ENCODE results near the gene ZNF565. TPM values are rescaled to one million over a fixed set of nuclear protein-coding genes. Genes with fewer than 3 reads are reported as not detected.

The ZNF565 gene
- polyA plus RNA-seq, 2 of the 4 experiments (the other 2 are of a cell fraction): 4.5 to 5.6 TPM

DNA sequence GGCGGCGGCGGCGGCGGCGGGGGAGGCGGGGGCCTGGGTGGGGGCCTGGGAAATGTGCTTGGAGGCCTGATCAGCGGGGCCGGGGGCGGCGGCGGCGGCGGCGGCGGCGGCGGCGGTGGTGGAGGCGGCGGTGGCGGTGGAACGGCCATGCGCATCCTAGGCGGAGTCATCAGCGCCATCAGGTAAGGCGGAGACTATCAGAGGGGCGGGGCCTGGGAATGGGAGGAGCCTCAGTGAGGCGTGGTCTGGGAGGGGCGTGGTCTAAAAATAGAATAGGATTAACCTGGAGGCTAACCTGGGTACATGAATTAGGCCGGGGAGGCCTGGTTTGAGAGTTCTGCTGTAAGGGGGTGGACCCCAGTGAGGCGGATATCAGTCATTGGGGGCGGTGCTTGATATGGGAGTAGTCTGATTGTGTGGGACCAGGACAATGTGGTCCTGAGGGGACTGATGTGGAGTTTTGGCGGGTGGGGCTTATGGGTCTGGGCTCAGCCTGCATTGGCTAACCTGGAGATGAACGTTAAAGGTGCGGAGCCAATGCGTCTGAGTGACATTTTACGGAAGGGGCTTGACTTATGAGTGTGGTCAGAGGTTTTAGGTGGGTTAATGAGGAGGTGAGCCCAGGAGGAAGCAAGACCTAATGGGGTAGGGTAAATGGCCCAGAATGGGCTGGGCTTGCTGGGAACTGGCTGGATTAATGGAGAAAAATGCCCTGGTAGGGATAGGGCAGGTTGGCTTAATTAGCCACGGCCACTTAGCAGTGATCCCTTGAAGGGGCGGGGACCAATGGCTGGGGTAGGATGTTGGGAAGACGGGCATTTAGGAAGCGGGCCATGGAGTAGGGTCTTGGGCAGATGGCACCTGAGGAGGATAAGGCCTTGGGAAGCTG is 73.2 kb downstream of the ZNF565 start (continued):
- TF ChIP-seq RNF2 (IDR thresholded peaks at IDR 0.05; ENCODE audit: borderline replicate concordance, low read depth): no peak
- TF ChIP-seq HOXB13 (CRISPR knock-in tag; IDR thresholded peaks at IDR 0.05; ENCODE audit: low read depth): no peak
- no peak for TF ChIP-seq SREBF2 (IDR thresholded peaks at IDR 0.05)
- TF ChIP-seq HEYL (CRISPR knock-in tag; IDR thresholded peaks at IDR 0.05): no peak
- TF ChIP-seq BHLHE40 (IDR thresholded peaks at IDR 0.05; ENCODE audit: low read depth, low read length): no peak
- TF ChIP-seq, protein P1, sequence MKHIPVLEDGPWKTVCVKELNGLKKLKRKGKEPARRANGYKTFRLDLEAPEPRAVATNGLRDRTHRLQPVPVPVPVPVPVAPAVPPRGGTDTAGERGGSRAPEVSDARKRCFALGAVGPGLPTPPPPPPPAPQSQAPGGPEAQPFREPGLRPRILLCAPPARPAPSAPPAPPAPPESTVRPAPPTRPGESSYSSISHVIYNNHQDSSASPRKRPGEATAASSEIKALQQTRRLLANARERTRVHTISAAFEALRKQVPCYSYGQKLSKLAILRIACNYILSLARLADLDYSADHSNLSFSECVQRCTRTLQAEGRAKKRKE (CRISPR knock-in tag; IDR thresholded peaks at IDR 0.05; ENCODE audit: low read depth): no peak
- TF ChIP-seq CBX2 (IDR thresholded peaks at IDR 0.05; ENCODE audit: borderline replicate concordance, low read depth): no peak
- TF ChIP-seq POLR2A (IDR thresholded peaks at IDR 0.05; ENCODE audit: low read length): peak; percentile 58
- no peak for TF ChIP-seq HOXB5 (CRISPR knock-in tag; IDR thresholded peaks at IDR 0.05)
- TF ChIP-seq NR3C1 (IDR thresholded peaks at IDR 0.05): no peak
- TF ChIP-seq, protein P2, sequence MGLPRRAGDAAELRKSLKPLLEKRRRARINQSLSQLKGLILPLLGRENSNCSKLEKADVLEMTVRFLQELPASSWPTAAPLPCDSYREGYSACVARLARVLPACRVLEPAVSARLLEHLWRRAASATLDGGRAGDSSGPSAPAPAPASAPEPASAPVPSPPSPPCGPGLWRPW (IDR thresholded peaks at IDR 0.05): no peak
- no peak for TF ChIP-seq KDM5A (IDR thresholded peaks at IDR 0.05)
- no peak for TF ChIP-seq ESRRA (IDR thresholded peaks at IDR 0.05; ENCODE audit: borderline replicate concordance, low read length)
- TF ChIP-seq MYC (IDR thresholded peaks at IDR 0.05; ENCODE audit: borderline replicate concordance, low read length): no peak
- TF ChIP-seq, protein P3, sequence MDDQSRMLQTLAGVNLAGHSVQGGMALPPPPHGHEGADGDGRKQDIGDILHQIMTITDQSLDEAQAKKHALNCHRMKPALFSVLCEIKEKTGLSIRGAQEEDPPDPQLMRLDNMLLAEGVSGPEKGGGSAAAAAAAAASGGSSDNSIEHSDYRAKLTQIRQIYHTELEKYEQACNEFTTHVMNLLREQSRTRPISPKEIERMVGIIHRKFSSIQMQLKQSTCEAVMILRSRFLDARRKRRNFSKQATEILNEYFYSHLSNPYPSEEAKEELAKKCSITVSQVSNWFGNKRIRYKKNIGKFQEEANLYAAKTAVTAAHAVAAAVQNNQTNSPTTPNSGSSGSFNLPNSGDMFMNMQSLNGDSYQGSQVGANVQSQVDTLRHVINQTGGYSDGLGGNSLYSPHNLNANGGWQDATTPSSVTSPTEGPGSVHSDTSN (IDR thresholded peaks at IDR 0.05): no peak
- TF ChIP-seq RAD21 (conservative IDR thresholded peaks at IDR 0.05 in 1 of 2, IDR thresholded peaks at IDR 0.05 in 1 of 2): no peak
- no peak for TF ChIP-seq CHD4 (IDR thresholded peaks at IDR 0.05; ENCODE audit: borderline replicate concordance)
- 0 out of 5 replicates have a peak, but pooled peaks of 1 of the 2 experiments have one; percentile 52 for TF ChIP-seq EP300 (IDR thresholded peaks at IDR 0.05)
- peak; percentile 42 to 93; a peak in 4 of 5 replicates for TF ChIP-seq JUN (IDR thresholded peaks at IDR 0.05)
- no peak for TF ChIP-seq HDAC2 (IDR thresholded peaks at IDR 0.05)
- TF ChIP-seq, protein P4, sequence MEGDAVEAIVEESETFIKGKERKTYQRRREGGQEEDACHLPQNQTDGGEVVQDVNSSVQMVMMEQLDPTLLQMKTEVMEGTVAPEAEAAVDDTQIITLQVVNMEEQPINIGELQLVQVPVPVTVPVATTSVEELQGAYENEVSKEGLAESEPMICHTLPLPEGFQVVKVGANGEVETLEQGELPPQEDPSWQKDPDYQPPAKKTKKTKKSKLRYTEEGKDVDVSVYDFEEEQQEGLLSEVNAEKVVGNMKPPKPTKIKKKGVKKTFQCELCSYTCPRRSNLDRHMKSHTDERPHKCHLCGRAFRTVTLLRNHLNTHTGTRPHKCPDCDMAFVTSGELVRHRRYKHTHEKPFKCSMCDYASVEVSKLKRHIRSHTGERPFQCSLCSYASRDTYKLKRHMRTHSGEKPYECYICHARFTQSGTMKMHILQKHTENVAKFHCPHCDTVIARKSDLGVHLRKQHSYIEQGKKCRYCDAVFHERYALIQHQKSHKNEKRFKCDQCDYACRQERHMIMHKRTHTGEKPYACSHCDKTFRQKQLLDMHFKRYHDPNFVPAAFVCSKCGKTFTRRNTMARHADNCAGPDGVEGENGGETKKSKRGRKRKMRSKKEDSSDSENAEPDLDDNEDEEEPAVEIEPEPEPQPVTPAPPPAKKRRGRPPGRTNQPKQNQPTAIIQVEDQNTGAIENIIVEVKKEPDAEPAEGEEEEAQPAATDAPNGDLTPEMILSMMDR (IDR thresholded peaks at IDR 0.05): no peak
- no peak for TF ChIP-seq MAFK (IDR thresholded peaks at IDR 0.05; ENCODE audit: partially characterized antibody)
- no peak for TF ChIP-seq RFX5 (IDR thresholded peaks at IDR 0.05)

DNA sequence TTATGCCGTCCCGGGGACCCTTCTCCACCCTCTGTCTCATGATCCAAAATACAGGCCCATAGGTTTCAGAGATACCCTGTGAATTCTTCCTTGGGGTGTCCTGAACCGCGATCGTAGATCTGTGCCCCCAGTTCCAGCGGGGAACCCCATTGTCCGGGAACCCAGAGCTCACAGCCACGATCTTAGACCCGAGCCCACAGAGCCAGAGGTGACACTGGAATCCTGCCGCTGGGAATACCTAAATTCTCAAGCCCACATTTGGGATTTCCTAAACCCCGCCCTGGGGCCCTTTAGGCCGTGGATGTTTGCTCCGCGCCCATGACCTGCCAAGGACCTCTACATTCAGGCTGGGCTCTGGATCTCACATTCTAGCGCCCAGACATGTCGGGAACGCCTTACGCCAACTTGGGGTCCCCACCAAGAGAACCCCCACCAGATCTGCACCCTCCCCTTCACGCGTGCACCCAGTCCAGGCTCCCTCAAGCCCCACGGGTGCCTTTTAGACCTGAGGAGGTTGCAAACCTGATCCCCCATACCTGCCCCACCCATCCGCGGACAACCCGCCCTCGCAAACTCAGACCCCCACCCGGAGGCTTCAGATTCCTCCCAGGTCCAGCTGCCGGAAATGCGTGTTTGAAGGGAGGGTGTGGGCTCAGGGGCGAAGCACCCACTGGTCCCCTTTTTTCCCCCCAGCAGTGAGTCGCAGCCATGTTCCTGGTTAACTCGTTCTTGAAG is 74.0 kb downstream of the ZNF565 start:
- Histone ChIP-seq H3K4me3 (peak overlapping the region; percentile 75), H3K4me2 (peak overlapping the region; percentile 69), H3K27ac (peak overlapping the region; percentile 93 to 95), H3K4me1 (peaks cover 37% of the 10 kb centered on the region), H3K9me3 (no peaks in the 10 kb centered on the region)
- DNase-seq (ENCODE audit: low read depth in 1 of 2, low spot score in 1 of 2) (peak; percentile 89 to 96), ATAC-seq (peak; percentile 36 to 54), FAIRE-seq (no peak)
- ChIA-PET POLR2A (interaction anchor here (0.6 to 2.0 kb wide), 9 partner anchors 9 to 131 kb away, joined by 3 to 57 read pairs (median 5); partner anchors contain the start of genes POLR2I, TBCB, THAP8 and ZNF146), CTCF (interaction anchor here (0.8 to 6.7 kb wide), 7 partner anchors 10 to 39 kb away, joined by 3 to 75 read pairs (median 5); no protein-coding TSS in a partner anchor)
- WGBS (ENCODE audit: missing lambda C conversion rate): 2% methylated on average over 25 of the region's 31 CpGs
- TF ChIP-seq, protein P5, sequence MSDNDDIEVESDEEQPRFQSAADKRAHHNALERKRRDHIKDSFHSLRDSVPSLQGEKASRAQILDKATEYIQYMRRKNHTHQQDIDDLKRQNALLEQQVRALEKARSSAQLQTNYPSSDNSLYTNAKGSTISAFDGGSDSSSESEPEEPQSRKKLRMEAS (IDR thresholded peaks at IDR 0.05): peak; percentile 28; the same call in 1 of the 2 replicates
- TF ChIP-seq KDM1A (IDR thresholded peaks at IDR 0.05; ENCODE audit: low read depth): no peak
- TF ChIP-seq, protein P1 (CRISPR knock-in tag; IDR thresholded peaks at IDR 0.05; ENCODE audit: low read depth): 0 out of 2 replicates have a peak, but pooled peaks have one; percentile 9
- no peak for TF ChIP-seq FOSL2 (IDR thresholded peaks at IDR 0.05)
- no peak for TF ChIP-seq FOSL2 (CRISPR knock-in tag; IDR thresholded peaks at IDR 0.05)
- TF ChIP-seq SREBF2 (IDR thresholded peaks at IDR 0.05): no peak
- no peak for TF ChIP-seq EHF (CRISPR knock-in tag; IDR thresholded peaks at IDR 0.05)
- TF ChIP-seq, protein P6, sequence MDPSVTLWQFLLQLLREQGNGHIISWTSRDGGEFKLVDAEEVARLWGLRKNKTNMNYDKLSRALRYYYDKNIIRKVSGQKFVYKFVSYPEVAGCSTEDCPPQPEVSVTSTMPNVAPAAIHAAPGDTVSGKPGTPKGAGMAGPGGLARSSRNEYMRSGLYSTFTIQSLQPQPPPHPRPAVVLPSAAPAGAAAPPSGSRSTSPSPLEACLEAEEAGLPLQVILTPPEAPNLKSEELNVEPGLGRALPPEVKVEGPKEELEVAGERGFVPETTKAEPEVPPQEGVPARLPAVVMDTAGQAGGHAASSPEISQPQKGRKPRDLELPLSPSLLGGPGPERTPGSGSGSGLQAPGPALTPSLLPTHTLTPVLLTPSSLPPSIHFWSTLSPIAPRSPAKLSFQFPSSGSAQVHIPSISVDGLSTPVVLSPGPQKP (IDR thresholded peaks at IDR 0.05; ENCODE audit: low read depth, low read length): no peak
- peak; percentile 75; the same call in 1 of the 2 replicates for TF ChIP-seq FOSB (CRISPR knock-in tag; IDR thresholded peaks at IDR 0.05)
- TF ChIP-seq POLR2A (IDR thresholded peaks at IDR 0.05; ENCODE audit: low read length): peak; percentile 21
- no peak for TF ChIP-seq POLR2AphosphoS2 (conservative IDR thresholded peaks at IDR 0.05; ENCODE audit: low read length)
- no peak for TF ChIP-seq CHD4 (IDR thresholded peaks at IDR 0.05; ENCODE audit: borderline replicate concordance)
- TF ChIP-seq EP300 (IDR thresholded peaks at IDR 0.05): no peak
- no peak for TF ChIP-seq ZC3H11A (IDR thresholded peaks at IDR 0.05)

Data from A549 (cell line).